Measurements from ENCODE around the gene RAP1GAP2.

DNA sequence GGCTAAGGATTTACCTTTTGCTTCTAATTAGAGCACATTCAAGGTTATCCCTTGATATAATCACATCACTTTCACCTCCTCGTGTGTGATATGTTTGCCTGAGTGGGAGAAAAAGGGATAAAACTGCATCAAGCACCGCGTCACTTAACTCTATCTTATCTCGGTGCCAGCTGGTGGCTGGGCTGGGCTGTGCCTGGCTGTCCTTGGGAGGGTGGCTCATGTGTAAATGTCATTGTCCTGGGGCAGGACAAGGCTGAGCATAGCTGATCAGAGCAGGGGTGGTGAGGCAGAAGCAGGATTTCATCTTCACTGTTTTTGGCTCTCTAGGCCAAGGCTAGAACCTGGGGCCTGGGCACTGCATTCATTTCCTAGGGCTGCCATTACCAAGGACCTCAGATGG is 105.3 kb downstream of the RAP1GAP2 start:
- TF ChIP-seq CTCF (IDR thresholded peaks at IDR 0.05) (no peak), POLR2AphosphoS5 (IDR thresholded peaks at IDR 0.05) (no peak), POLR2A (IDR thresholded peaks at IDR 0.05; ENCODE audit: low read depth) (no peak)

All from esophagus muscularis mucosa (tissue), 3 donors.